Measurements from ENCODE around the gene KLHL36.

Gene KLHL36

DNA sequence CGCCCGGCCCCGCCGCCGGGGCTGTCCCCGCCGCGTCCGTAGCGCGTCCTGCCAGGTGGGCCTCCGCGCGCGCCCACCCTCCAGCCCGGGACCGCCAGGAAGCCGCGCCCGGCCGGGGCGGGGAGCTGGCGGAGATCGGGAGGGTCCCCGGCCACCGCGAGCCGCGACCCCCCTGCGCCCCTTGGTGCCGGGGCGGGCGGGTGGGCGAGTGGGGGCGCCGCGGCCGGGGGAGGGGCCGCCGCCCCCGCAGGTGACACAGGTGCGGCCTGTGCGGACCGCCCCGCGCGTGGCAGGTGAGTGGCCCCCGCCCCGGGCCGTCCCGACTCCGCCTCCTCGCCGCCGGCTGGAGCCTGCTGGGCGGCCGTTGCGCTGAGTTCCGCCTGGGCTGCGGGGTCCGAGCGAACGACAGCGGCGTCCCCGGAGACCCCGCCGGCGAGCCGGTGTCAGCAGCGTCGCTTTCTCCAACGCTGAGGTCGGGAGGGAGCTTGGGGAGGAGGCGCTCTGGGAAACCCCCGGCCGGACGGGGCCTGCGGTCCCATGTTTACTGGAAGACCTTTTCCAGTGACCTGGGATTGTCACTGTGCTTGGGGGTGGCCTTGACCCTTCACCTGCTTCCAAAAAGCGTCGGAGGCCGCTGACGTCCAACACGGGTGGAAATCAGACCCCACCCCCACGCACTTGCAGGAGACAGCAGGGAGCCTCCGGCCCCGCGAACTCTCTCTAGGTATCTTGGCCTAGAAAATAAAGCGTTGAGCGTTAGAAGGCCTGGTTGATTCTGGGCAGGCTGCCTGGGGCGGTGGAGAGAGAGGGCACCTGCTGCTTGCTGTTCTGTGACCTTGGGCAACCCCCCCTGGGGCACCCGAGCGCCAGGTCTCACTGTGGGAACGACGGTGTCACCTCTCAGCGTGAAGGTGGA lies 542 bp downstream of the KLHL36 start:
- TF ChIP-seq, protein P1, sequence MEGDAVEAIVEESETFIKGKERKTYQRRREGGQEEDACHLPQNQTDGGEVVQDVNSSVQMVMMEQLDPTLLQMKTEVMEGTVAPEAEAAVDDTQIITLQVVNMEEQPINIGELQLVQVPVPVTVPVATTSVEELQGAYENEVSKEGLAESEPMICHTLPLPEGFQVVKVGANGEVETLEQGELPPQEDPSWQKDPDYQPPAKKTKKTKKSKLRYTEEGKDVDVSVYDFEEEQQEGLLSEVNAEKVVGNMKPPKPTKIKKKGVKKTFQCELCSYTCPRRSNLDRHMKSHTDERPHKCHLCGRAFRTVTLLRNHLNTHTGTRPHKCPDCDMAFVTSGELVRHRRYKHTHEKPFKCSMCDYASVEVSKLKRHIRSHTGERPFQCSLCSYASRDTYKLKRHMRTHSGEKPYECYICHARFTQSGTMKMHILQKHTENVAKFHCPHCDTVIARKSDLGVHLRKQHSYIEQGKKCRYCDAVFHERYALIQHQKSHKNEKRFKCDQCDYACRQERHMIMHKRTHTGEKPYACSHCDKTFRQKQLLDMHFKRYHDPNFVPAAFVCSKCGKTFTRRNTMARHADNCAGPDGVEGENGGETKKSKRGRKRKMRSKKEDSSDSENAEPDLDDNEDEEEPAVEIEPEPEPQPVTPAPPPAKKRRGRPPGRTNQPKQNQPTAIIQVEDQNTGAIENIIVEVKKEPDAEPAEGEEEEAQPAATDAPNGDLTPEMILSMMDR (IDR thresholded peaks at IDR 0.05; ENCODE audit: control extremely low read depth, extremely low read depth, low read depth, missing control alignments), result peak; percentile 4
- ChIA-PET CTCF (interaction anchor here (1.1 to 3.8 kb wide), 8 partner anchors 22 to 466 kb away, joined by 3 to 23 read pairs (median 3); no protein-coding TSS in a partner anchor), POLR2A (interaction anchor here (1.1 kb wide), 1 partner anchor 15 kb away, joined by 3 read pairs; no protein-coding TSS in a partner anchor)
- peak; percentile 84 for DNase-seq (ENCODE audit: extremely low spot score)

DNA sequence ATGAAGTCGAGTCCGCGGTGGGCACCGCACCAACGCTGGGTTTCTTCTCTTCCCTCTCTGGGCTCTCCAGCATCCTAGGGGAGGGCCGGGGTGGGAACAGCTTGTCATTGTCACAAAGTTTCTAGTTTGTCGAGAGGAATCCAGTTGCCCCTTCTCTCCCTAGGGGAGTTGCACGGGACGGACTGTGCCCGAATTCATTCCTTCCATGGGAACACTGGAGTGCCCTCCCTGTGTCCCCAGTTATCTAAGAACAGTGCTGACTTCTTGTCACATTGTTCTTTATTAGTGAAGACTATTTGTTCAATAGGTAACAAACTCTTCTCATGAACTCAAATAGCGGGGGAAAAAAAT lies 1.2 kb downstream of the KLHL36 start:
- CTCF ChIA-PET, result interaction anchor here (0.8 to 3.8 kb wide), 6 partner anchors 12 to 466 kb away, joined by 3 to 23 read pairs (median 4); no protein-coding TSS in a partner anchor

GRCh38 chr16:84650062-84650991 lies 2.0 kb downstream of the KLHL36 start:
- TF ChIP-seq, protein P1 (IDR thresholded peaks at IDR 0.05; ENCODE audit: control extremely low read depth, extremely low read depth, low read depth, missing control alignments), result no peak
- DNase-seq (ENCODE audit: extremely low spot score), result no peak
- ChIA-PET CTCF (interaction anchor here (0.8 to 3.8 kb wide), 7 partner anchors 8 to 139 kb away, joined by 3 to 23 read pairs (median 5); no protein-coding TSS in a partner anchor), POLR2A (no interaction called here)

More for the DNA sequence above, 1.2 kb downstream of the KLHL36 start:
- POLR2A ChIA-PET, result no interaction called here
- TF ChIP-seq, protein P1 (IDR thresholded peaks at IDR 0.05; ENCODE audit: control extremely low read depth, extremely low read depth, low read depth, missing control alignments), result no peak
- no peak for DNase-seq (ENCODE audit: extremely low spot score)

GRCh38 chr16:84652566-84652965 lies 4.3 kb downstream of the KLHL36 start:
- POLR2A ChIA-PET, result no interaction called here
- DNase-seq (ENCODE audit: extremely low spot score), result no peak
- CTCF ChIA-PET, result interaction anchor here (0.7 to 2.3 kb wide), 4 partner anchors 11 to 146 kb away, joined by 3 to 15 read pairs (median 5); no protein-coding TSS in a partner anchor
- TF ChIP-seq, protein P1 (IDR thresholded peaks at IDR 0.05; ENCODE audit: control extremely low read depth, extremely low read depth, low read depth, missing control alignments), result no peak

- ChIA-PET POLR2A (no interaction called here), CTCF (interaction anchor here (0.8 to 2.3 kb wide), 5 partner anchors 16 to 72 kb away, joined by 3 to 15 read pairs (median 4); no protein-coding TSS in a partner anchor)
- TF ChIP-seq, protein P1 (IDR thresholded peaks at IDR 0.05; ENCODE audit: control extremely low read depth, extremely low read depth, low read depth, missing control alignments), result no peak
- no peak for DNase-seq (ENCODE audit: extremely low spot score)
Observed at GRCh38 chr16:84654238-84654637, 5.9 kb downstream of the KLHL36 start.

- ChIA-PET CTCF (interaction anchor here (1.0 to 2.3 kb wide), 4 partner anchors 17 to 84 kb away, joined by 4 to 15 read pairs (median 4); no protein-coding TSS in a partner anchor), POLR2A (interaction anchor here (0.8 kb wide), 1 partner anchor 46 kb away, joined by 3 read pairs; no protein-coding TSS in a partner anchor)
- DNase-seq (ENCODE audit: extremely low spot score), result no peak
- TF ChIP-seq, protein P1 (IDR thresholded peaks at IDR 0.05; ENCODE audit: control extremely low read depth, extremely low read depth, low read depth, missing control alignments), result no peak
Observed at GRCh38 chr16:84654998-84655397, 6.7 kb downstream of the KLHL36 start.
